GM23338 (cell line): ENCODE results near the gene G6PC3. TPM values are rescaled to one million over a fixed set of nuclear protein-coding genes. Genes with fewer than 3 reads are reported as not detected.
A peak's percentile ranks its signal among the peaks of the same experiment; 100 is the strongest.

Experiments
- ATAC-seq: fragments of 200-7000 bp; cut with Tn5 transposase; 3 replicates; pipeline ENCODE4 v1.9.1; 2020
- DNase-seq: peaks from one replicate; pipeline ENCODE4 v3.0.0-alpha.2; 2015; ENCODE audit warnings: low spot score
- H2AFZ ChIP-seq: fragments of 200-600 bp; sonication (generic); 2 replicates; pipeline ENCODE4 v1.8.0; 2016; ENCODE audit warnings: antibody characterized with exemption, mild to moderate bottlenecking, moderate library complexity
- H3F3A ChIP-seq: fragments of 200-600 bp; sonication (generic); replicated peaks from 2 replicates; pipeline ENCODE4 v1.8.0; 2017; ENCODE audit warnings: antibody characterized with exemption, mixed run types, low read depth
- H3K27ac ChIP-seq: fragments of 200-600 bp; sonication (generic); 2 replicates; pipeline ENCODE4 v1.6.1; 2016; ENCODE audit warnings: low read depth
- H3K27me3 ChIP-seq: fragments of 200-600 bp; sonication (generic); 2 replicates; pipeline ENCODE4 v1.8.0; 2016; ENCODE audit warnings: mild to moderate bottlenecking, mixed run types, moderate library complexity; ENCODE audit not compliant: insufficient read depth
- H3K36me3 ChIP-seq: fragments of 200-600 bp; sonication (generic); 2 replicates; pipeline ENCODE4 v1.8.0; 2016; ENCODE audit warnings: mild to moderate bottlenecking; ENCODE audit not compliant: insufficient read depth
- H3K4me1 ChIP-seq: fragments of 200-600 bp; sonication (generic); 2 replicates; pipeline ENCODE4 v1.8.0; 2016; ENCODE audit warnings: mild to moderate bottlenecking, moderate library complexity; ENCODE audit not compliant: insufficient read depth
- H3K4me2 ChIP-seq: fragments of 200-600 bp; sonication (generic); 2 replicates; pipeline ENCODE4 v1.7.1; 2017; ENCODE audit warnings: mixed run types
- H3K4me3 ChIP-seq: fragments of 200-600 bp; sonication (generic); 2 replicates; pipeline ENCODE4 v1.6.1; 2016; ENCODE audit warnings: mixed run types
- H3K79me2 ChIP-seq: fragments of 200-600 bp; sonication (generic); replicated peaks from 2 replicates; pipeline ENCODE4 v1.8.0; 2017; ENCODE audit warnings: mild to moderate bottlenecking; ENCODE audit not compliant: insufficient read depth
- H3K9me2 ChIP-seq: fragments of 200-600 bp; sonication (generic); 2 replicates; pipeline ENCODE4 v1.8.0; 2017; ENCODE audit not compliant: insufficient read depth
- H4K20me1 ChIP-seq: fragments of 200-600 bp; sonication (generic); replicated peaks from 2 replicates; pipeline ENCODE4 v1.8.0; 2017; ENCODE audit warnings: mild to moderate bottlenecking; ENCODE audit not compliant: insufficient read depth
- H3K27ac Mint-ChIP-seq: 2 replicates; pipeline ENCODE4 v1.8.0; 2020; ENCODE audit warnings: inconsistent platforms, mild to moderate bottlenecking, moderate library complexity, mixed read lengths
- H3K27me3 Mint-ChIP-seq: 3 replicates; pipeline ENCODE4 v1.8.0; 2022; ENCODE audit warnings: low read depth, mild to moderate bottlenecking, moderate library complexity, mixed read lengths, inconsistent platforms; ENCODE audit not compliant: insufficient read depth, poor library complexity
- H3K36me3 Mint-ChIP-seq: 3 replicates; pipeline ENCODE4 v1.8.0; 2021; ENCODE audit warnings: low read depth, mild to moderate bottlenecking, inconsistent platforms, moderate library complexity, mixed read lengths
- H3K4me1 Mint-ChIP-seq: 3 replicates; pipeline ENCODE4 v1.8.0; 2020; ENCODE audit warnings: mild to moderate bottlenecking, inconsistent platforms, mixed read lengths
- H3K4me3 Mint-ChIP-seq: 3 replicates; pipeline ENCODE4 v1.8.0; 2021; ENCODE audit warnings: moderate library complexity, mild to moderate bottlenecking, inconsistent platforms, mixed read lengths
- H3K9me3 Mint-ChIP-seq: 3 replicates; pipeline ENCODE4 v1.8.0; 2020; ENCODE audit warnings: moderate library complexity, mild to moderate bottlenecking, inconsistent platforms, mixed read lengths
- CREB1 ChIP-seq: fragments of 250-450 bp; sonication (Bioruptor Pico); IDR thresholded peaks from 2 replicates; pipeline ENCODE4 v1.5.0; 2020; ENCODE audit warnings: low read depth, mild to moderate bottlenecking, moderate library complexity
- CTCF ChIP-seq, 2 experiments: fragments of 200-600 bp in 1 of 2; sonication (generic) in 1 of 2; conservative IDR thresholded peaks; 2 replicates each; pipeline versions ENCODE4 v1.5.1 to v1.6.1; 2016 to 2017; ENCODE audit warnings: antibody characterized with exemption in 2 of 2, low read depth in 2 of 2, mild to moderate bottlenecking in 2 of 2, moderate library complexity in 1 of 2
- ETS1 ChIP-seq: IDR thresholded peaks from 2 replicates; pipeline ENCODE4 v1.6.1; 2016; ENCODE audit warnings: antibody characterized with exemption
- EZH2 ChIP-seq: fragments of 200-600 bp; sonication (generic); IDR thresholded peaks from one replicate; pipeline ENCODE4 v1.8.0; 2017; ENCODE audit warnings: antibody characterized with exemption, mild to moderate bottlenecking, low read depth; ENCODE audit not compliant: unreplicated experiment
- EZH2phosphoT487 ChIP-seq: fragments of 200-600 bp; sonication (generic); IDR thresholded peaks from one replicate; pipeline ENCODE4 v1.8.1; 2018; ENCODE audit warnings: antibody characterized with exemption; ENCODE audit not compliant: unreplicated experiment
- JUNB ChIP-seq: IDR thresholded peaks from one replicate; pipeline ENCODE4 v1.6.1; 2016; ENCODE audit warnings: antibody characterized with exemption; ENCODE audit not compliant: unreplicated experiment
- NANOG ChIP-seq: IDR thresholded peaks from 2 replicates; pipeline ENCODE4 v1.6.1; 2016; ENCODE audit warnings: antibody characterized with exemption, borderline replicate concordance
- POLR2AphosphoS5 ChIP-seq: IDR thresholded peaks from 2 replicates; pipeline ENCODE4 v1.6.1; 2016; ENCODE audit warnings: antibody characterized with exemption, low read depth
- REST ChIP-seq: IDR thresholded peaks from one replicate; pipeline ENCODE4 v1.6.1; 2018; ENCODE audit warnings: antibody characterized with exemption; ENCODE audit not compliant: unreplicated experiment
- STAT1 ChIP-seq: IDR thresholded peaks from one replicate; pipeline ENCODE4 v1.6.1; 2016; ENCODE audit warnings: antibody characterized with exemption; ENCODE audit not compliant: unreplicated experiment
- ZNF114 ChIP-seq: fragments of 250-450 bp; sonication (Bioruptor Pico); IDR thresholded peaks from 2 replicates; pipeline ENCODE4 v1.5.0; 2020; ENCODE audit warnings: mild to moderate bottlenecking, moderate library complexity
- ZNF331 ChIP-seq: fragments of 250-450 bp; sonication (Bioruptor Pico); IDR thresholded peaks from 2 replicates; pipeline ENCODE4 v1.5.0; 2020; ENCODE audit warnings: low read depth, mild to moderate bottlenecking, moderate library complexity
- ZNF462 ChIP-seq: fragments of 250-450 bp; sonication (Bioruptor Pico); IDR thresholded peaks from 2 replicates; pipeline ENCODE4 v1.5.0; 2020; ENCODE audit warnings: mild to moderate bottlenecking, moderate library complexity
- polyA plus RNA-seq: library from polyadenylated mRNA; unstranded; fragments of >200 nt; fragmentation: Nextera tagmentation; extraction: Ambion mirVana; gene quantifications from 2 replicates; pipeline ENCODE4 v1.2.1, GENCODE V29; 2016
- total RNA-seq: library from RNA; depleted of rRNA; stranded (reverse); fragments of >200 nt; shearing (Covaris generic); gene quantifications from 2 replicates; pipeline ENCODE4 v1.2.3, GENCODE V29; 2014

Gene G6PC3
- total and polyA plus RNA-seq, 2 experiments from 2014 or later: 112 to 143 TPM

- Mint-ChIP-seq H3K9me3 (no peaks in the 10 kb centered on the region; the same call in 2 of the 3 replicates), H3K27ac (peak overlapping the region; percentile 96), H3K4me1 (peaks cover 29% of the 10 kb centered on the region), H3K27me3 (peaks cover 2% of the 10 kb centered on the region), H3K36me3 (peaks cover 42% of the 10 kb centered on the region), H3K4me3 (peak overlapping the region; percentile 98)
- DNase-seq (no peak), ATAC-seq (no peak)
- Histone ChIP-seq H3K4me3 (peak overlapping the region; percentile 97), H3F3A (peaks cover 27% of the 10 kb centered on the region), H3K4me2 (peak overlapping the region; percentile 97), H3K36me3 (peaks cover 33% of the 10 kb centered on the region), H3K9me2 (no peaks in the 10 kb centered on the region; the same call in 1 of the 2 replicates), H4K20me1 (peaks cover 32% of the 10 kb centered on the region), H3K4me1 (peaks cover 22% of the 10 kb centered on the region), H3K79me2 (peaks cover 55% of the 10 kb centered on the region), H2AFZ (no peak overlapping the region), H3K27ac (peak overlapping the region; percentile 98), H3K27me3 (no peaks in the 10 kb centered on the region)
- TF ChIP-seq EZH2 (no peak), JUNB (no peak), POLR2AphosphoS5 (no peak), EZH2phosphoT487 (no peak), ZNF331 (CRISPR knock-in tag) (no peak), NANOG (no peak), ZNF114 (no peak), ETS1 (no peak), CTCF (conservative IDR thresholded peaks at IDR 0.05; ENCODE audit: low read depth in 2 of 2) (no peak), CREB1 (CRISPR knock-in tag) (no peak), STAT1 (no peak), REST (no peak), ZNF462 (CRISPR knock-in tag) (no peak)
These were observed 4.8 kb upstream of the G6PC3 start for GRCh38 chr17:44065668-44066203.
